ENCODE results near the gene CBR4.

Gene CBR4

GRCh38 chr4:169051761-169052593 lies 41.9 kb upstream of the CBR4 start:
- no peaks in the 10 kb centered on the region for H3K79me1 ChIP-seq (ENCODE audit: low read length)
- H3K18ac ChIP-seq (ENCODE audit: low read length), result no peak overlapping the region
- no peak overlapping the region for H3K9ac ChIP-seq (ENCODE audit: low read length)
- H2AK5ac ChIP-seq (ENCODE audit: low read length), result no peak overlapping the region
- no peaks in the 10 kb centered on the region for H3K27me3 ChIP-seq (ENCODE audit: insufficient read depth, low read length, poor library complexity)
- H3K79me2 ChIP-seq (ENCODE audit: control insufficient read depth, insufficient read depth, low read length), result no peaks in the 10 kb centered on the region
- H4K5ac ChIP-seq (ENCODE audit: low read length), result no peak overlapping the region
- no peaks in the 10 kb centered on the region for H3K36me3 ChIP-seq (ENCODE audit: control insufficient read depth, insufficient read depth, low read length)
- H2BK120ac ChIP-seq (ENCODE audit: low read depth, low read length), result no peak overlapping the region
- no peak overlapping the region for H3K56ac ChIP-seq (ENCODE audit: low read length)
- H2BK5ac ChIP-seq (ENCODE audit: low read length), result no peak overlapping the region
- no peak overlapping the region for H3K4me3 ChIP-seq (ENCODE audit: low read length)
- peaks cover 5% of the 10 kb centered on the region for H3K4me1 ChIP-seq (ENCODE audit: control insufficient read depth, low read depth, low read length)
- WGBS (ENCODE audit: extremely low coverage, insufficient coverage, low lambda C conversion rate), result no CpG with 5 or more reads among the region's 10 CpGs
- H3K23ac ChIP-seq (ENCODE audit: low read length), result no peak overlapping the region
- H4K8ac ChIP-seq (ENCODE audit: low read depth, low read length), result no peak overlapping the region
- H2BK15ac ChIP-seq (replicated peaks; ENCODE audit: low read depth), result no peak overlapping the region
- H3K4me2 ChIP-seq (ENCODE audit: low read length), result no peak overlapping the region
- H3K4ac ChIP-seq (ENCODE audit: low read depth, low read length), result no peak overlapping the region
- H3K27ac ChIP-seq (ENCODE audit: low read depth, low read length), result no peak overlapping the region
- DNase-seq, result no peak

DNA sequence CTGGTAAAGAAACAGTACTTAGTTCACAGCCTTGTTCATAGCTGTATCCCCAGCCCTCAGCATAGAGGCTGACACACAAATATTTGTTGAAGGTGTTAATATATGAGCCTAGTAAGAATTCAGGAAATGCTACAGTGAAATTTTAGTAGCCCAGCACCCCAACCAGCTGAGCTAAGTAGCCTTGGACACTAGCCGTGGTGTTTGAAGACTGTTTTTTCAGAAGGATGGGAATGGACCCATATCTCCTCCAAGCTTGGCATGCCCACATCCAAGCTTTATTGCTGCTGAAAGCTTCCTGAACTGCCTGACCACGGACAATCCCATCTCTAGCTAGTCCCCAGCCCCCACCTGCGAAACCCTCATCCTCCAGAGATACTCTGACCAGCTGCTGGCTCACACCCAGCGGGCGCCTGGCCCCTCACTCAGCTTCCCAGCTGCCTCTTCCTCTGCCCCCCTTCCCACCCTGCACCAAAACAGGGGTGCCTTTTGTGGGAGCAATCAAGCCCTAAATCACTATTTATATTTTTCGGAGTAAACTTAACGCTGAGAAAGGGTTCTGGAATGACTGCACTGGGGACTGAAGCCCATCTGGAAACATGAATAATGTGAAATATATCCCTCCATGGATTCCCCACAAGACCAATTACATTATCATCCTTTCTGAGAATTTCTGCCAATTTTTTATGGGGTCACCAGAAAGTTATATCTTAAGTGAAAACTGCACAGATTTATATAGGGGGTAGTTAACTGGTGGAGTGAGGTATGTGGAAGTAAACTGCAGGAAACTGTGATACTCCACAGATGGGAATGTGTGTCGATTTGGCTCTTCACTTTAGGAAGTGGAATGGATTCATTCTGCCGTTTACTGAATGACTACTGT lies 41.1 kb upstream of the CBR4 start:
- Histone ChIP-seq H3K4me1 (ENCODE audit: control insufficient read depth, low read depth, low read length) (peaks cover 5% of the 10 kb centered on the region), H3K4ac (ENCODE audit: low read depth, low read length) (no peak overlapping the region), H3K23ac (ENCODE audit: low read length) (no peak overlapping the region), H3K56ac (ENCODE audit: low read length) (no peak overlapping the region), H2BK5ac (ENCODE audit: low read length) (no peak overlapping the region), H4K8ac (ENCODE audit: low read depth, low read length) (no peak overlapping the region), H3K4me2 (ENCODE audit: low read length) (no peak overlapping the region), H3K36me3 (ENCODE audit: control insufficient read depth, insufficient read depth, low read length) (no peaks in the 10 kb centered on the region), H3K27me3 (ENCODE audit: insufficient read depth, low read length, poor library complexity) (no peaks in the 10 kb centered on the region), H3K27ac (ENCODE audit: low read depth, low read length) (no peak overlapping the region), H2BK15ac (replicated peaks; ENCODE audit: low read depth) (no peak overlapping the region), H3K18ac (ENCODE audit: low read length) (no peak overlapping the region), H4K5ac (ENCODE audit: low read length) (no peak overlapping the region), H3K79me2 (ENCODE audit: control insufficient read depth, insufficient read depth, low read length) (no peaks in the 10 kb centered on the region), H2BK120ac (ENCODE audit: low read depth, low read length) (no peak overlapping the region), H3K79me1 (ENCODE audit: low read length) (no peaks in the 10 kb centered on the region), H3K9ac (ENCODE audit: low read length) (no peak overlapping the region), H2AK5ac (ENCODE audit: low read length) (no peak overlapping the region), H3K4me3 (ENCODE audit: low read length) (no peak overlapping the region)
- no peak for DNase-seq
- no CpG with 5 or more reads among the region's 9 CpGs for WGBS (ENCODE audit: extremely low coverage, insufficient coverage, low lambda C conversion rate)

- no peaks in the 10 kb centered on the region for H3K27me3 ChIP-seq (ENCODE audit: insufficient read depth, low read length, poor library complexity)
- peak; percentile 34 for DNase-seq
- H2BK5ac ChIP-seq (ENCODE audit: low read length), result no peak overlapping the region
- H2BK120ac ChIP-seq (ENCODE audit: low read depth, low read length), result no peak overlapping the region
- no peak overlapping the region for H3K4ac ChIP-seq (ENCODE audit: low read depth, low read length)
- H4K5ac ChIP-seq (ENCODE audit: low read length), result no peak overlapping the region
- no peak overlapping the region for H2BK15ac ChIP-seq (replicated peaks; ENCODE audit: low read depth)
- H3K4me3 ChIP-seq (ENCODE audit: low read length), result no peak overlapping the region
- no peak overlapping the region for H3K18ac ChIP-seq (ENCODE audit: low read length)
- no peak overlapping the region for H4K8ac ChIP-seq (ENCODE audit: low read depth, low read length)
- no peak overlapping the region for H3K9ac ChIP-seq (ENCODE audit: low read length)
- no peaks in the 10 kb centered on the region for H3K36me3 ChIP-seq (ENCODE audit: control insufficient read depth, insufficient read depth, low read length)
- peaks cover 5% of the 10 kb centered on the region for H3K4me1 ChIP-seq (ENCODE audit: control insufficient read depth, low read depth, low read length)
- no peak overlapping the region for H3K4me2 ChIP-seq (ENCODE audit: low read length)
- no peaks in the 10 kb centered on the region for H3K79me2 ChIP-seq (ENCODE audit: control insufficient read depth, insufficient read depth, low read length)
- H3K79me1 ChIP-seq (ENCODE audit: low read length), result no peaks in the 10 kb centered on the region
- no peak overlapping the region for H2AK5ac ChIP-seq (ENCODE audit: low read length)
- H3K56ac ChIP-seq (ENCODE audit: low read length), result no peak overlapping the region
- no CpG with 5 or more reads among the region's 7 CpGs for WGBS (ENCODE audit: extremely low coverage, insufficient coverage, low lambda C conversion rate)
- H3K23ac ChIP-seq (ENCODE audit: low read length), result no peak overlapping the region
- no peak overlapping the region for H3K27ac ChIP-seq (ENCODE audit: low read depth, low read length)
Observed at GRCh38 chr4:169050284-169050683, 40.2 kb upstream of the CBR4 start.

GRCh38 chr4:169048868-169049414 lies 38.9 kb upstream of the CBR4 start:
- Histone ChIP-seq H3K27me3 (ENCODE audit: insufficient read depth, low read length, poor library complexity) (no peaks in the 10 kb centered on the region), H3K4ac (ENCODE audit: low read depth, low read length) (no peak overlapping the region), H3K4me2 (ENCODE audit: low read length) (no peak overlapping the region), H4K8ac (ENCODE audit: low read depth, low read length) (no peak overlapping the region), H3K9ac (ENCODE audit: low read length) (no peak overlapping the region), H4K5ac (ENCODE audit: low read length) (no peak overlapping the region), H3K27ac (ENCODE audit: low read depth, low read length) (no peak overlapping the region), H3K56ac (ENCODE audit: low read length) (no peak overlapping the region), H2AK5ac (ENCODE audit: low read length) (no peak overlapping the region), H3K4me3 (ENCODE audit: low read length) (no peak overlapping the region), H3K18ac (ENCODE audit: low read length) (no peak overlapping the region), H3K79me1 (ENCODE audit: low read length) (no peaks in the 10 kb centered on the region), H2BK15ac (replicated peaks; ENCODE audit: low read depth) (no peak overlapping the region), H2BK120ac (ENCODE audit: low read depth, low read length) (no peak overlapping the region), H2BK5ac (ENCODE audit: low read length) (no peak overlapping the region), H3K36me3 (ENCODE audit: control insufficient read depth, insufficient read depth, low read length) (no peaks in the 10 kb centered on the region), H3K23ac (ENCODE audit: low read length) (no peak overlapping the region), H3K79me2 (ENCODE audit: control insufficient read depth, insufficient read depth, low read length) (no peaks in the 10 kb centered on the region), H3K4me1 (ENCODE audit: control insufficient read depth, low read depth, low read length) (peaks cover 5% of the 10 kb centered on the region)
- no CpG with 5 or more reads among the region's 9 CpGs for WGBS (ENCODE audit: extremely low coverage, insufficient coverage, low lambda C conversion rate)
- no peak for DNase-seq

DNA sequence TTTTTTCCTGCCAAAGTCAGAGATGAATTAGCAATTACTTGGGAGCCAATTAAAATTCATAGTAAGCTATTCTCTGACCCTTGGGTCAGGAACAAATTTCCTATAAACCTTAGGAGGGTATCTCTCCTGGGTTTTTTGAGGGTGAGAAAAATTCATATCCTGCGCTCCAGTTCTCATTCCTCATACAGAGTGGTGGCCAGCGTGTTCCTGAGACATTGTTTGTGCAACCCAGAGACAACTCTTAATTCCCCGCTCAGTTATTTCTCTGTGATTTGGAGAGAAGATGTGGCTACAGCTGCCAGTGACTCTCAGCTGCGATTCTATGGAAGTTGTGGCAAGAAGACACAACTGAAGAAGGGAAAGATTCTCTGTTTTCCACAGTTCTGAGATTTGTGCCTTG lies 37.9 kb upstream of the CBR4 start:
- Histone ChIP-seq H3K4ac (ENCODE audit: low read depth, low read length) (no peak overlapping the region), H4K5ac (ENCODE audit: low read length) (no peak overlapping the region), H3K79me1 (ENCODE audit: low read length) (no peaks in the 10 kb centered on the region), H2BK120ac (ENCODE audit: low read depth, low read length) (no peak overlapping the region), H4K8ac (ENCODE audit: low read depth, low read length) (no peak overlapping the region), H3K4me3 (ENCODE audit: low read length) (no peak overlapping the region), H3K56ac (ENCODE audit: low read length) (no peak overlapping the region), H3K27ac (ENCODE audit: low read depth, low read length) (no peak overlapping the region), H3K4me2 (ENCODE audit: low read length) (no peak overlapping the region), H2AK5ac (ENCODE audit: low read length) (no peak overlapping the region), H3K27me3 (ENCODE audit: insufficient read depth, low read length, poor library complexity) (no peaks in the 10 kb centered on the region), H3K4me1 (ENCODE audit: control insufficient read depth, low read depth, low read length) (peaks cover 5% of the 10 kb centered on the region), H3K23ac (ENCODE audit: low read length) (no peak overlapping the region), H3K18ac (ENCODE audit: low read length) (no peak overlapping the region), H3K79me2 (ENCODE audit: control insufficient read depth, insufficient read depth, low read length) (no peaks in the 10 kb centered on the region), H2BK15ac (replicated peaks; ENCODE audit: low read depth) (no peak overlapping the region), H3K9ac (ENCODE audit: low read length) (no peak overlapping the region), H3K36me3 (ENCODE audit: control insufficient read depth, insufficient read depth, low read length) (no peaks in the 10 kb centered on the region), H2BK5ac (ENCODE audit: low read length) (no peak overlapping the region)
- no CpG with 5 or more reads among the region's 4 CpGs for WGBS (ENCODE audit: extremely low coverage, insufficient coverage, low lambda C conversion rate)
- no peak for DNase-seq
